Measurements from ENCODE around the gene TTLL7.
A peak's percentile ranks its signal among the peaks of the same experiment; 100 is the strongest.

TTLL7 gene

DNA sequence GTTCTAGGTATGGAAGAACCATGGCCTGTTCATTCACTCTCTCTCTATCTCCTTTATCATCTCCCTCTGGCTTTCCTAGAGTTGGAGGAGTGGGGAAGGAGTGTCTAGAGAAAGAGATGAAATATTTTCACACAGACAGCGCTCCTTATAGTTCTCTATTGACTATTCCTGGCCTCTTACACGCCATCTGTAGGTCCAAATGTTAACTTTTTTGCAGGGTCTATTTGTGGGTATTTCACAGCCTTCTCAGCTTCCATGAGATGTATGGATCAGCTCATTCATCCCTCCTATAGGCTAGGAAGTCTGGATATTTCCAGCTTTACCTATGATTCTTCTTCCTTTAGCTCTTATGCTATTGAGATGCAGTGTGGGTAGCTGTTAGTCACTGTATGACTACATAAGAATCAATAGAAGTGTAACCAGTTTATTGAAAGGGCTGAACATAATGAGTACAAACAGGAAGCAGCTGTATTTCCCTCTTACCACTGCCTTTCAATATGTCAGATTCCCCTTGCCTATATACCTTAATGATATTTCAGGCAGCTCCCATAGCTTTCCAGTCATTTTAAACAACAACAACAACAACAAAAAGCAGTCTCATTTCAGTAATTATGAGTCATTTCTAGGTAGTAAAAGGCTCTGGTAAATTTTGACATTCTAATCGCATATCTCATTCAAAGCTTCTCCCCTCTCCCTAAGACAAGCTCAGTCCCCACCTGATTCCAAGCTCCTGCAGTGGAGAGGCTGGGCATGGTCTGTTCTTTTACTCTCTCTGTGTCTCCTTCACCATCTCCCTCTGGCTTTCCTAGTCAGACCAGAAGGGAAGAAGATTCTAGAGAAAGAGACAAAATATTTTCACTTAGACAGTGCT, 149.5 kb downstream of the TTLL7 start:
- Histone ChIP-seq H3K9me3 (replicated peaks in 1 of 11) (0 out of 22 replicates have a peak, but pooled peaks cover 0 to 4% (median 0%) of the 10 kb centered on the region in 11 experiments), H3K27me3 (no peaks in the 10 kb centered on the region), H3K4me3 (no peak overlapping the region), H3K27ac (no peak overlapping the region), H3K4me1 (0 out of 20 replicates have a peak, but pooled peaks cover 0 to 6% (median 0%) of the 10 kb centered on the region in 10 experiments), H3K36me3 (no peaks in the 10 kb centered on the region), H4K20me1 (no peaks in the 10 kb centered on the region), H3K9ac (no peak overlapping the region), H3K4me2 (no peak overlapping the region)
- no peak for TF ChIP-seq Cebpa-rat (IDR thresholded peaks at IDR 0.05)

DNA sequence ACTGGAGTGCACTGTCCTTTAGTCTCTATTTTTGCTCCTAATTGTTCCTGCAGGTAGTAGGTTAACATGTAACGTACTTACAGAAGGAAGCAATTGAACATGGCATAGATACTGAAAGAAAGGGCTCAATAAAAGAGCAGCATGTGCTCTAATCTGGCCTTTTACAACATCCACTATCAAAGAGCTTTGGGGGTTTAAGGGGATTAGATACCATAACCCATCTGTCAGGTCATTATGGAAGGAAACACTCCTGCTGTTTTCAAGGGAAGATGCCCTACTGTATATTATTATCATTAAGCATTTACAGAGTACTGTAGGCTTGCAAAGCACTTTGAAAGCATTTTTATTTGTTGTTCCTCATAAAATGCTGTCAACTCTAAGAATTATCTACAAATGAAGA, 152.8 kb downstream of the TTLL7 start:
- H3K9ac ChIP-seq: no peak overlapping the region
- H3K27ac ChIP-seq: no peak overlapping the region

DNA sequence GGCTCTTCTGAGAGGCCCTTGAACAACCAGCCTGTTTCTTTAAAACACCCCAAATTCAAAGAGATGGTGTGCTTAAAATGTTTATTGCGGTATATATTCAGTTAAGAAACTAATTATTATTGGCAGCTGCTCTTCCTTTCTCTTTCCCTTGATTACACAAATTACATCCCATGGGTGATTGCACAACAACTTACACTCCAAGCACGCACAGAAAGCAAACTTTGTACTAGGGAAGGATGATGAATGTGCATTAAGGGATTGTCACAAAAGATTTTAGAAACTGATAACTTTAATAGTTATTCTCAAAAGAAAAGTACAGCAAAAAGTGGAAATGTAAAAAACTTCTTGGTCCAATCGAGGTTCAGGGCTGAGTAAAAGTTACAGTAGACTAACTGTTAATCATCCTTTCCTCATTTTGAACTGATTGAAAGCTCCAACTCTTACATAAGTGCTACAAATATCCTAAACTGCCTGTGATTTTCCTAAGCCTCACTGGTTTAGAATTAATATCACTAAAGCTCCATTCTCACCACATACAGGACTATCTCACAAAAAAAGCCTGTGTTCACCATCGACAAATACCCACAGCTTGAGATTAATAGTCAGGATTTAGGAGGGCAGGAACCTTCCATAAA, 153.4 kb downstream of the TTLL7 start:
- H3K36me3 ChIP-seq: no peaks in the 10 kb centered on the region
- TF ChIP-seq Cebpa-rat (IDR thresholded peaks at IDR 0.05): peak in 3 of 11 experiments; percentile 23 to 57 (median 54); a peak in 3 of 22 replicates
- no peak overlapping the region for H3K27ac ChIP-seq
- no peak overlapping the region for H3K4me3 ChIP-seq
- H3K4me2 ChIP-seq: peak overlapping the region in 4 of 11 experiments; percentile 0 to 21 (median 12); a peak in 4 of 22 replicates
- H3K4me1 ChIP-seq: 0 out of 20 replicates have a peak, but pooled peaks cover 0 to 6% (median 0%) of the 10 kb centered on the region in 10 experiments
- 0 out of 22 replicates have a peak, but pooled peaks cover 0 to 4% (median 0%) of the 10 kb centered on the region in 11 experiments for H3K9me3 ChIP-seq (replicated peaks in 1 of 11)
- no peaks in the 10 kb centered on the region for H3K27me3 ChIP-seq
- H4K20me1 ChIP-seq: no peaks in the 10 kb centered on the region
- H3K9ac ChIP-seq: no peak overlapping the region

More for the DNA sequence above, 152.8 kb downstream of the TTLL7 start:
- TF ChIP-seq Cebpa-rat (IDR thresholded peaks at IDR 0.05): no peak
- no peak overlapping the region for H3K4me2 ChIP-seq
- no peaks in the 10 kb centered on the region for H4K20me1 ChIP-seq
- 0 out of 20 replicates have a peak, but pooled peaks cover 0 to 6% (median 0%) of the 10 kb centered on the region in 10 experiments for H3K4me1 ChIP-seq
- H3K4me3 ChIP-seq: no peak overlapping the region
- H3K36me3 ChIP-seq: no peaks in the 10 kb centered on the region
- no peaks in the 10 kb centered on the region for H3K27me3 ChIP-seq
- H3K9me3 ChIP-seq (replicated peaks in 1 of 11): 0 out of 22 replicates have a peak, but pooled peaks cover 0 to 4% (median 0%) of the 10 kb centered on the region in 11 experiments

DNA sequence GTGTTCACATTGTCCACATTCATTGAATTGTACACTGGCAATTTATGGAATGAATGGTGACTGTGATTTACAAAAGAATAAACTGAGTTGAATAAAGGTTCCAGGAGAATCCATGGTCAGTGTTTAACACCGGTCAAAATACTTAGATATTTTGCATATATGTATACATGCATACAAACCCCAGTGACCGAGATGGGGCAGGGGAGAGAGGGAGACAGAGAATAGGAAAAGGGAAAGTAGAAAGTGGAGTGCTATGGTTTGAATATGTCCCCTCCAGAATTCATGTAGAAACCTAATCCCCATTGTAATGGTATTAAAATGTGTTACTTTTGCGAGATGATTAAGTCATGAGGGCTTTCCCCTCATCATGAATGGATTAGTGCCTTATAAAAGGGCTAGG, 154.4 kb downstream of the TTLL7 start:
- no peak overlapping the region for H3K27ac ChIP-seq
- no peaks in the 10 kb centered on the region for H3K36me3 ChIP-seq
- H3K4me1 ChIP-seq: 0 out of 20 replicates have a peak, but pooled peaks cover 0 to 6% (median 0%) of the 10 kb centered on the region in 10 experiments
- no peaks in the 10 kb centered on the region for H3K27me3 ChIP-seq
- TF ChIP-seq Cebpa-rat (IDR thresholded peaks at IDR 0.05): no peak
- 0 out of 22 replicates have a peak, but pooled peaks cover 0 to 4% (median 0%) of the 10 kb centered on the region in 11 experiments for H3K9me3 ChIP-seq (replicated peaks in 1 of 11)
- no peak overlapping the region for H3K4me2 ChIP-seq
- no peak overlapping the region for H3K4me3 ChIP-seq
- H4K20me1 ChIP-seq: no peaks in the 10 kb centered on the region
- H3K9ac ChIP-seq: no peak overlapping the region

DNA sequence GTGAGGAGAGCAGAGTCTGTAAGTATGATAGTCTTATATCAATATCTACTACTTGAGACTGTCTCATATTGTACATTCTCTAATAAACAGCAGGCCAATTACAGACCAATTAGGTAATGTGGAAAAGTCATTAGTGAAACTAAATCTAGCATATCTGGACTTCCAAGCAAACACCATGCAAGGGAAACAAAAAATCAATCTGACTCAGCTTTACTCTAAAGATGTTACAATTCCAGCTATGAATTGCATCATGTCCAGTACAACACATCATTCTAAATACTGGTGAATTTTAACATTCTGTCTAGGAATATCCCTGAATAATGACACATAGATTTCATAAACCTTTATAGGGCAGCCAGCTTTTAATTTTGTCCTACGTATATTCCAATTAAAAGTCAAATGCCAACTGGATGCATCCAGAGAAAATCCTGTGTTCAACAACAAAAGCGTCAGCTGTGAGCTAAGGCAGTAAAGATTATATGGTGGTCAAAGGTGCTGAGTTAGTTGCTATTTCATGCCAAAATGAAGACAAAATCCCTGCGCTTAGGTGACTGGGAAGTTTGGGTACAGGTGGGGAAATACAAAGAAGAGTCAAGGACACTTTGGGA, 159.3 kb downstream of the TTLL7 start:
- no peaks in the 10 kb centered on the region for H3K4me1 ChIP-seq

DNA sequence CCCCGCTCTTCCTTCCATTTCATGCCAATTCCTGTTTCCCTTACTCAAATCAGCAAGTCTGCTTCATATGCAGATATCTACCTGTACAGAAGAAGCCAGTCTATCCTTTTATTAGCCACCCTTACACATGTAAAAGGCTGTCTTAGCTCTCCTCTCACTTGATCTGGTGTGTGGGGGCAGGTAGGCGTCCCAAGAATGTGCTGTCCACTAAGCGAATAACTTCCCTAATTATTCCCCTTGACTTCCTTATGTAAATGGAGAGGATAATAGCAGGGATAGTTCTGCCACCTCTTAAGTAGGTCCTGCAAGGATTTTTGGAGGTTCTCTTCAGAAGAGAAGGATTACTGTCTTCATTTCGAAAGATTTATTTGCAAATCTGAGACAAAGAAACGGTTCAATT, 160.4 kb downstream of the TTLL7 start:
- H3K27me3 ChIP-seq: no peaks in the 10 kb centered on the region
- no peak overlapping the region for H3K4me2 ChIP-seq
- no peaks in the 10 kb centered on the region for H3K4me1 ChIP-seq
- no peaks in the 10 kb centered on the region for H4K20me1 ChIP-seq
- H3K36me3 ChIP-seq: no peaks in the 10 kb centered on the region
- H3K9ac ChIP-seq: no peak overlapping the region
- no peak overlapping the region for H3K4me3 ChIP-seq
- no peak for TF ChIP-seq Cebpa-rat (IDR thresholded peaks at IDR 0.05)
- H3K27ac ChIP-seq: no peak overlapping the region
- no peaks in the 10 kb centered on the region for H3K9me3 ChIP-seq (replicated peaks in 1 of 11)

More for the DNA sequence above, 159.3 kb downstream of the TTLL7 start:
- Histone ChIP-seq H3K27me3 (no peaks in the 10 kb centered on the region), H3K9ac (no peak overlapping the region), H3K4me2 (no peak overlapping the region), H4K20me1 (no peaks in the 10 kb centered on the region), H3K4me3 (no peak overlapping the region), H3K27ac (no peak overlapping the region), H3K36me3 (no peaks in the 10 kb centered on the region), H3K9me3 (replicated peaks in 1 of 11) (0 out of 22 replicates have a peak, but pooled peaks cover 0 to under 1% (median 0%) of the 10 kb centered on the region in 11 experiments)
- no peak for TF ChIP-seq Cebpa-rat (IDR thresholded peaks at IDR 0.05)

DNA sequence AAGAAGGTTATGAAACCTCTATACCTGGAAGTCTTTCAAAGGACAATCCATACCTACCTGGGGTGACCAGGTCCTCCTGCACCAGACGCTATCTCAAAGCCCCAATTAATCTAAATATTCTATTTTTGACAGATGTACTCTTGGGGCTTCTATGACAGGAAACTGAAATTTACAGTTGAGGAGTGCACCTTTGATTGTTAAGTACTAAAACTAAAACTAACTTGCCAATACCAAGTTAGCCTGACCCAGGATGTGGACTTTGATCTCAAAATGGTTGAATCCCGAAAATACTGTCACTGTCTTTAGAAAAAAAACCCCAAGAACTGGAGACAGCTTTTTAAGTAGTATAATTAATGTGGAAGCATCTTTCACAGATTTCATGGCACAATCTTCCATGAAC, 162.4 kb downstream of the TTLL7 start:
- no peak overlapping the region for H3K9ac ChIP-seq
- H3K4me2 ChIP-seq: no peak overlapping the region
- TF ChIP-seq Cebpa-rat (IDR thresholded peaks at IDR 0.05): no peak
- H3K27me3 ChIP-seq: no peaks in the 10 kb centered on the region
- no peak overlapping the region for H3K4me3 ChIP-seq
- no peaks in the 10 kb centered on the region for H4K20me1 ChIP-seq
- no peaks in the 10 kb centered on the region for H3K36me3 ChIP-seq
- H3K9me3 ChIP-seq (replicated peaks in 1 of 11): no peaks in the 10 kb centered on the region
- H3K4me1 ChIP-seq: no peaks in the 10 kb centered on the region
- H3K27ac ChIP-seq: no peak overlapping the region

DNA sequence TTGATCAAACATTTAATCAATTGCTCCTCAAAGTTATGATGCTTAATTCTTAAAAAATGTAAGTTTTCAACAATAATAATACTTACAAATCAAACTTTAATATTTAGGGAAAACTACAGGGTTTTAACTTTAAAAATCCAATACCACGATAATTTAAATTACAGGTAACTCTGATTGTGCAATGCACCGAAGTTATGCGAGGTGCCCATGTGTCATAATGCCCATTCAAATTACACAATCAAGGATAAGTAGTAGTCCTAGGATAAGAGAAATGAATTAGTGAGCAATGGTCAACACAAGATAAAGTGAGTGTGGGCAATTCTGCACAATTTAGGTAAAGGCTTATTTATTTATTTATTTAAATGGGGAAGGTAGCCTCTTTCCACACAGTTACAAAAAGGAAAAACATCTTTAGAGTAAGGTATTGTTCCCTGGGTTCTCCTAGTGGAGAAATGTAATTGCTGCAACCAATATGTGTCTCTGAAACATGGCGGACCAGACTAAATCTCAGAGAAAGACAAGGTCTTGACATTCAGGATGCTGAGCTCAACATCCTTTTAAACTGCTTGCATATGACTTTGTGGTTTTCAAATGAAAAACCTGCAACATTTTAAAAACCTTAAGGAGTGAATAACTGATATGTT, 164.2 kb downstream of the TTLL7 start:
- no peak overlapping the region for H3K9ac ChIP-seq
- no peak overlapping the region for H3K27ac ChIP-seq
- peak in 1 of 11 experiments; percentile 46; a peak in 1 of 22 replicates for TF ChIP-seq Cebpa-rat (IDR thresholded peaks at IDR 0.05)
- H3K36me3 ChIP-seq: no peaks in the 10 kb centered on the region
- H3K4me1 ChIP-seq: no peaks in the 10 kb centered on the region
- H3K9me3 ChIP-seq (replicated peaks in 1 of 11): no peaks in the 10 kb centered on the region
- no peaks in the 10 kb centered on the region for H3K27me3 ChIP-seq
- no peak overlapping the region for H3K4me2 ChIP-seq
- H4K20me1 ChIP-seq: no peaks in the 10 kb centered on the region
- H3K4me3 ChIP-seq: no peak overlapping the region

Measured in BLaER1 treated with 17β-estradiol and CSF1 and Interleukin-3, amounts not matched to agents 10 nM and 100 nM (cell line).